GM18505 (cell line): ENCODE measurements around the gene GLP2R.

Source experiments
- ATAC-seq: cut with Tn5 transposase; IDR thresholded peaks from one replicate; pipeline ENCODE4 v1.9.1; 2021; ENCODE audit not compliant: unreplicated experiment
- POLR2A ChIP-seq: IDR thresholded peaks from 4 replicates; pipeline ENCODE4 v1.6.1; 2011; ENCODE audit warnings: borderline replicate concordance; ENCODE audit not compliant: insufficient read depth, insufficient read length; ENCODE audit errors: extremely low read depth

The GLP2R gene

DNA sequence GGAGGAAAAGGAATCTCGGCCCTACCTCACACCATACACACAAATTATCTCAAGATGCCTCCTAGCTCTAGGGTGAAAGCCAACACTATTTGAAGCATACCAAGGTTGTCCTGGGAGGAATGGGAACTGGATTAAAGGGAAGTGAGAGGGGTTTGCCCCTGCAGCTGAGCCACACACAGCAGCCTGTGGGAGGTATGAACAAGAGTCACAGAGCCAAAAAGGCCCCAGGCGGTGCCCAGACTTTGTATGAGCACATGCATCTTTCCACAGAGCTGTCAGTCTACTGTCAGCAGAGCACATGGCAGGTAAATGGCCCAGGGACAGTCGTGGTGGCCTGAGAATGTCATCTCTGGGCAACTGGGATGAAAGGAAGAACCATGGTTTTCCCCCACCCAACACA is 110.4 kb downstream of the GLP2R start:
- TF ChIP-seq POLR2A: no peak
- ATAC-seq: no peak

DNA sequence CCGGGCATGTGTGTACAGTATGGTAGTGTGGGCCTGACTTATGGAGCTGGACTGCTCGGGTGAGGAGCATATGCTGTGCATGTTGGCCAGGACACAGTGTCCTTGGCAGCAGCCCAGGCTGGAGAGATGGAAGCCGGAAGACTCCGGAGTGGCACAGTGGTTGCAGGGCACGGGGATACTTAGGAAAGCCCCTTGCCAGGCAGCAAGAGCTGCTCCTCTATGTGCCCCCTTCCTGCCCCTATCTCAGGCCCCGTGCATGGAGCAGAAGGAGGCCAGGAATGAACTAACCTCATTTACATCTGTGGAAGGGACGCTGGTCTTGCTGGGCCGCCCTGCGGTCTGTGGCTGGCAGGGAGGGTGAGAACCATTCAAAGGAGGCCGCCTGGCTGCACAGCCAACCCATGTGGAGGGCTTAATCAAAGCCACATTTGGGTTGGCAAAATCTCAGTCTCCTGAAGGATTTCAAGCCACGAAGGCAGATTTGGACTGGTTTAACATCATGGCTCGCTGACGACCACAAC is 111.6 kb downstream of the GLP2R start:
- ATAC-seq: no peak
- no peak for TF ChIP-seq POLR2A

DNA sequence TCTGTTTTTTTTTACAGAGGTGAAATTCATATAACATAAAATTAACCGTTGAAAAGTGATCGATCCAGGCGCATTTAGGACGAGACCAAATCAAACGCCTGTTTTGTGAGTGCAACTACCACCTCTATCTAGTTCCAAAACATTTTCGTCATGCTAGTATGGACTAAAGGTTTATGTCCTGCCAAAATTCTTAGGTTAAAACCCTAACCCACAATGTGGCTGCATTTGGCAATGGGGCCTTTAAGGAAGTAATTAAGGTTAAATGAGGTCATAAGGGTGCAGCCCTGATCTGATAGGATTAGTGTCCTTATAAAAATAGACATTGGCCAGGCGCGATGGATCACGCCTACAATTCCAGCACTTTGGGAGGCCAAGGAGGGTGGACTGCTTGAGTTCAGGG is 112.2 kb downstream of the GLP2R start:
- no peak for TF ChIP-seq POLR2A

DNA sequence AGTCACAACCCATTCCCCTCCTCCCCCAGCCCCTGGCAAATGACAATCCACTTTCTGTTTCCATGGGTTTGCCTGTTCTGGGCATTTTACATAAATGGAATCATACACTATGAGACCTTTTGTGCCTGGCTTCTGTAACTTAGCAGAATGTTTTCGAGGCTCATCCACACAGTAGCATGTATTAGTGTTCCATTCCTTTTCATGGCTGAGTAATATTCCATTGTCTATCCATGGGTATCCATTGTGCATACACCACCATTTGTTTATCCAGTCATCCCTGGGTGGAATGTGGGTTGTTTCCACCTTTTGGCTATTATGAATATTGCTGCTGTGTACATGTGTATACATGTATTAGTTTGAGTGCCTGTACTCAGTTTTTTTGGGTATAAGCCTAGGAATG is 113.0 kb downstream of the GLP2R start:
- no peak for TF ChIP-seq POLR2A
- no peak for ATAC-seq

More for the DNA sequence above, 112.2 kb downstream of the GLP2R start:
- ATAC-seq: no peak

DNA sequence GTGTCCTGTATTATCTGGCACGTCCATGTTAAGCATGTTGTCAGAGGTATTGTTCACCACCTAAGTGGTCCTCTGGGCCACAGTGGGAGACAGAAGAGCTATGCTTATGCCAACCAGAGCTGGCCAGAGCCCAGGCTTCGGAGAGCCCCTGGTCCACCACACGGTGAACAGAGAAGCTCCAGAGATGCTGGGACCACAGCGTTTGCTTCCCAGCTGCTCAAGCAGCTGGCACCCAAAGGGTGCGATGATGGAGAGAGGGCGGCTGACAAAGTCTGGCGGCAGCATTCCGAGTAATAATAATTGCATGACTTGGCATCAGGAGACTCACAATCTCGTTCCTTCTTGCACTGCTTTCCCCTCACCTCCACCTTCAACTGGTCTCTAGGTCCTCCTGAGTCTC is 115.1 kb downstream of the GLP2R start:
- TF ChIP-seq POLR2A: no peak
- ATAC-seq: no peak

DNA sequence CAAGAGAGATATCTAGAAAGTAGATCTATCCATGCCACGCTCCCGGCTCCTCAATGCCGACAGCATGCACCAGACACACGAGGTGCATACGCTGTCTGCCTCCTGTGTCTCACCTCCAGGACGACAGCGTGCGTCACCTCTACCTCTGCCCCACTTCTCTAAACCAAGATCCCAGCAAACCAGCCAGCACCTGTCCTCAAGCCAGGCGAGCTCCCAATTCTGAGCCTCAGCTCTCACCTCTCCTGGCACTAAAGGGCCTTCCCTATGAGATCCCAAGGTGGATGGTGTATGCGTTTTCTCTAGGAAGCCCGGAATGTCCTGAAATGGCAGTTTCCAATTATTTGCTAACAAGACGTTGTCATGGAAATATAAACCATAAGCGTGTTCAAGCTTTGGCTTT is 115.6 kb downstream of the GLP2R start:
- TF ChIP-seq POLR2A: no peak
- no peak for ATAC-seq
